ENCODE data around the gene GPT2.
"Not testable (repeated sequence)": the region's sequence is repeated elsewhere in the genome, so short reads cannot be mapped to it uniquely, and the experiment has no call there.

GPT2 gene

DNA sequence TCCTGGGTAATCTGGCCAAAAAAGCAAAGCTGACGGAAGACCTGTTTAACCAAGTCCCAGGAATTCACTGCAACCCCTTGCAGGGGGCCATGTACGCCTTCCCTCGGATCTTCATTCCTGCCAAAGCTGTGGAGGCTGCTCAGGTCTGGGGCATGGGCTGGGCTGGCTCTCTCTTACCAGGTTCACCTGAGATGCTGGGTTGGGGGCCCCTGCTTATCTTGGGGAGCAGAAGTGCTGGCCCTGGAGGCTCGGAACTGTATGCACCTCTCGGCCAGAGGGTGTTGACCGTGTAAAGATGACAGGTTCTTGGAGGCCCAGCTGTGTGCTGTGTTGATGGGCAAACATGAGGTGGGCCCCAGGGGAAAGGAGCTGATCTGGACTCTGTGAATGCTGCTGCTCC, 40.2 kb downstream of the GPT2 start:
- no peak for DNase-seq

DNA sequence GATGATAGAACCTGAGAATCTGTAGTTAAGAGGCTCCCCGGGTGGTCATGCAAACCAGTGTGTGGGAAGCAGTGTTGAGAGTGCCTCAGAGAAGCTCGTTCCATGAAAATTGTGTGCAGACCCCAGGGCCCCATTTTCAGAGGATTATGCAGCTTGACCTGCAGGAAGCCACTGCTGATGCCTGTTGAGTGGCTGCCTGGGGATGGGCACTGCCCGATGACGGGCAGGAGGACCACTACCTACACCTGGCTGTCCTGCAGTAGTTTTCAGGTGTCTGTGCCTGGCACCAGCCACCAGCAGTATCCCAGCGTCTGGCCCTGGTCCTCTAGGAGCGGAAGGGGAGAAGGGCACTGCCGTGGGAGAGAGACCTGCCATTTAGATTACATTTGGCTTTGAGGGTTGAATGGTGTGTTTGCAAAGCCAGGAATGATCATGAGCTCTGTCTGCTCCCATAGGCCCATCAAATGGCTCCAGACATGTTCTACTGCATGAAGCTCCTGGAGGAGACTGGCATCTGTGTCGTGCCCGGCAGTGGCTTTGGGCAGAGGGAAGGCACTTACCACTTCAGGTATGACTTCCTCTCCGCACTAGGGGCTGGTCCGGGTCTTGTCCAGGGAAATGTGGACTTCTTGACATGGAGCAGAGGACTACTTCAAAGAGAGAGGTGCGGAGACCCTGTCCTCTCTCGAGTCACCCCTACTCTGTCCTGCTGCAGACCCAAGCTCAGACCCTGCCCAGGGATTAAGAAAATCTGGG, 42.5 kb downstream of the GPT2 start:
- DNase-seq, result no peak

DNA sequence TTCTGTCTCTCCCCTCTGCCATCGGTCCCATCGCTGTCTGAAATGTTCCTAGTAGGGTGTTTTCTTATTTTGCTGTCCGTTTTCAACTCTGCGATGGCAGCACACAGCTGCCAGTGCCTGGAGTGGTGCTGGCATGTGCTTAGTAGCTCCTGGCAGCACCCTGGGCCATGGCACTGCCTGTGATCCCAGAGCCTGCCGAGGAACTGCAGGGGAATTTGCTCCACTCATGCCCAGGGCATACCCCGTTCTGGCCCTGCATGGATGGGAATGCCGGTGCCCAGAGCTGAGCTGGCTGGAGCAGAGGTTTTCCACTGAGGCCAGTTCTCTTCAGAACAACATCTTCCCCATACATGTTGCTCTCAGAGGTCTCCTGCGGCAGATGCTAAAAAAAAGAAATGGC, 43.1 kb downstream of the GPT2 start:
- no peak for DNase-seq

DNA sequence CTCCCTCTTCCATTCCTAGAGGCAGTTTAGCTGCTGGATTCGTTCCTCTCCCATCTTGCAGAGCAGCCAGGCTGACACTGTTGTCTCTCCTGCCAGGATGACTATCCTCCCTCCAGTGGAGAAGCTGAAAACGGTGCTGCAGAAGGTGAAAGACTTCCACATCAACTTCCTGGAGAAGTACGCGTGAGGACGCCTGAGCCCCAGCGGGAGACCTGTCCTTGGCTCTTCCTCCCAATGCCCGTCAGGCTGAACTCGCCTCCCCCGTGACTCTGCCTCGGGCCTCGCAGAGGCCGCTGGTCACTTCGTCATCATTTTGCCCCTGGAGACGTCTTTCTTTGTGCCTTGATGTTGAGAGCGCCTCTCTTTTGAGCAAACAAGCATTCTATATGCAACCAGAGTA, 44.6 kb downstream of the GPT2 start:
- DNase-seq, result no peak

DNA sequence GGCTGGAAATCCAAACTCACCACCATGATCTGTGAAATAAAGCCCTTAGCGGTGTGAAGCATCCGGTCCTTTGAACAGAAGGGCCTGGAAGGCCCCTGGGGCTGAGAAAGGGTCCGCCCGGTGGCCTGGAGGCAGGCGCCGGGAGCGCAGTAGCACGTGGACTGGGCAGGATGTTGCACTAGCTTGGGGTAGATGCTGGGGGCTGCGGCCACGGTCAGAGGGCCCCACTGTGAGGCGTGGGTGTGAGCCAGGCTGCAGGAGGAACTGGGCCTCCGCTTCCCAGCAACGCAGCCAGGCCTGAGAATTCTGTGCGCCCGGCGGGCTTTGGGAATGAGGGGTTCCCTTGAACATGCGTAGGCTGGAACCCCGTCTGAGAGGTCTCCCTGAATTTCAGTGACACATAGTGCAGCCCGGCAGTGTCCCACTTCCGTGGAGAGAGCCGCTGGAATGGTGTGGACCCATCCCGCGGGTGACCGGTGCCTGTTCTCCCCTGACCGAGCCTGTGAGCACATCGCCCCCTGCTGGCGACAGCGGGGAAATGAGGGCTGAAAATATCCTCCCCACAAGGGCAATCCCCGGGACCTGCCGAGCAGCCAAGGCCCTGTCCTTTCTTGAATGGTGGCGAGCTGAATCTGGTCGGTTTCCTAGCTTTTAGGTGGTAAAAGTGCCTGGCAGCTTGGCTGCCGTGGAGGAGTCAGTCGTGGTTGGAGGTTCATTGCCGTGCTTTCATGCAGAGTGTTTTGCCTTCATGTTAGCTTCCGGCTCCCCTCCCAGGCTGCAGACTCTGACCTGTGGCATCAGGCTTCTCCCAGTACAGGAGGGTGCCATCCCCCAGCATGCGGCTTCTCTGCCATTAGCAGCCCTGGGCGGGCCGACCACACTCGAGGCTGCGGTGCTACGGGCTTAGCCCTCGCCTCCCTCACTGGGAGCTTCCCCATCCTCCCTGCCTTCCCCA, 45.5 kb downstream of the GPT2 start:
- DNase-seq, result peak; percentile 62

DNA sequence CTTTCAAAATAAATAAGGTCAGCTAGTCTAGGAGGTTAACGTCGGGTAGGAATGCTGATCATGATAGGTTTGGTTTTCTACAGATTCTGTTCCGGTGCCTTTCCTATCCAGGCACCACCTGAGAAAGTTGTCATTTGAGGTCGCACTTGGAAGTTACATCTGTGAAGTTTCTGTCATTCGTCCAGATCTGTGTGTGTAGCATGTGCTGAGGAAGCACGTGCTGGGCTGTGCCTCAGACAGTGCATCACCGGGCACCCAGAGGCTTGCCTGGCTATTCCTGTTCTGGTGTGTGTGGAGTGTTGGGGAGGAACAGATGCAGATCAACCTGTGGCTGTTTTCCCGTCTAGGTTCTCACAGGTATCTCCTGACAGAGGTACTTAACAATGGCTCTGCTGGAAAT, 46.7 kb downstream of the GPT2 start:
- no peak for DNase-seq

DNA sequence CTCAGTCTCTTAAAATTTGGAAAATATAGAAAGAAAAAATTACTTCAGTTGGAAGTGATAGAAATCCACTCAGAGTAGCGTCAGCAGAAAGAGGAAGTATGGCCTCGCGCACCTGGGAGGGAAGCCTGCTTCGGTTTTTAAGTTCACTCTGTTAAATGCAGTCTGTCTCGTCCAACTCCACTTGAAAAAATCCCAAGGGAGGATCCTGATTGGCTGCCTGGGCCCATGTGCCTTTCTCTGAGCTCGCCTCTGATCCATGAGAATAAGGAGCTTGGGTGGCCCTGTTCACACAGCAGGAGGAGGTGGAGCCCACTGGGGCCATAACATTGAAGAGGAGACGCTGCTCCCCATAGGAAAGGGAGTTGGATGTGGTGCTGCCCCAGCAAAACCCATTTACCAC, 48.6 kb downstream of the GPT2 start:
- peak; percentile 37 for DNase-seq

DNA sequence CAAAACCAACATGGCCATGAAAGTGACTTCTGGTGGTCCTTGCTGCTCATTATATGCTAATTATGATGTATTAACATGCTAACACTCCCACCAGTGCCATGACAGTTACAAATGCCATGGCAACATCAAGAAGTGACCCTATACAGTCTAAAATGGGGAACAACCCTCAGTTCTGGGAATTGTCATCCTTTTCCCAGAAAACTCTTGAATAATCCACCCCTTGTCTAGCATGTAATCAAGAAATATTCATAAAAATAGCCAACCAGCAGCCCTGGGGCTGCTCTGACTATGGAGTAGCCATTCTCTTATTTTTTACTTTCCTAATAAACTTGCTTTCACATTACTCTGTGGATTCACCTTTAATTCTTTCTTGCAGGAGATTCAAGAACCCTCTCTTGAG, 53.4 kb downstream of the GPT2 start:
- no peak for DNase-seq

DNA sequence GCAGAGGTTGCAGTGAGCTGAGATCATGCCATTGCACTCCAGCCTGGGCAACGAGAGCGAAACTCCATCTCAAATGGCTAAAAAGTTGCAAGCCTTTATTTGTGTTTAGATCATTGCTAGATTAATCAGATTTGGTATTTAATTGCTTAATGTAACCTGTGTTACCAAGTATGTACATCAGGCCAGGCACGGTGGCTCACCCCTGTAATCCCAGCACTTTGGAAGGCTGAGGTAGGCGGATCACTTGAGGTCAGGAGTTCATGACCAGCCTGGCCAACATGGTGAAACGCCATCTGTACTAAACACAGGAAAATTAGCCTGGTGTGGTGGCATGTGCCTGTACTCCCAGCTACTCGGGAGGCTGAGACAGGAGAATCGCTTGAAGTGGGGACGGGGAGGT, 60.6 kb downstream of the GPT2 start:
- DNase-seq, result not testable (repeated sequence)

DNA sequence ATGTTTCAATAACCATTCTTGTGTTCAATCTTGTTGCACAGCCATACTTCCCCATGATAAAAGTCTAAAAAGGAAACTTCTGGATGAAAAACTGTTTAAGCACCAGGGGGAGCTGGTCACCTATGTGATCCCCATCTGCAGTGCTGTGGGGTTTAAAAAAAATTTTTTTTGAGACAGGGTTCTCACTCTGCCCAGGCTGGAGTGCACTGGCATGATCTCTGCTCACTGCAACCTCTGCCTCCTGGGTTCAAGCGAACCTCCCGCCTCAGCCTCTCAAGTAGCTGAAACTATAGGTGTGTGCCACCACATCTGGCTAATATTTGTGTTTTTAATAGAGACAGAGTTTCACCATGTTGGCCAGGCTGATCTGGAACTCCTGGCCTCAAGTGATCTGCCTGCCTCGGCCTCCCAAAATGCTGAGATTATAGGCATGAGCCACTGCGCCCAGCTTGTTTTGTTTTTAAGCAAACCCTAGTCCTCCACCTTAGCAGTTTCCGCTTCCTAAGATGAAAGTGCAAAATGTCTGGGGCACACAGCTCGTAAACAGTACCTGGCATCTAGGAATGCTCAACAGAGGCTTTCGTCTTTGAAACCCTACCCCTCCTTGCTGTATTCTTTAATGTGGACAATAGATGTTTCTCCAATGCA, 63.9 kb downstream of the GPT2 start:
- peak; percentile 73 for DNase-seq

DNA sequence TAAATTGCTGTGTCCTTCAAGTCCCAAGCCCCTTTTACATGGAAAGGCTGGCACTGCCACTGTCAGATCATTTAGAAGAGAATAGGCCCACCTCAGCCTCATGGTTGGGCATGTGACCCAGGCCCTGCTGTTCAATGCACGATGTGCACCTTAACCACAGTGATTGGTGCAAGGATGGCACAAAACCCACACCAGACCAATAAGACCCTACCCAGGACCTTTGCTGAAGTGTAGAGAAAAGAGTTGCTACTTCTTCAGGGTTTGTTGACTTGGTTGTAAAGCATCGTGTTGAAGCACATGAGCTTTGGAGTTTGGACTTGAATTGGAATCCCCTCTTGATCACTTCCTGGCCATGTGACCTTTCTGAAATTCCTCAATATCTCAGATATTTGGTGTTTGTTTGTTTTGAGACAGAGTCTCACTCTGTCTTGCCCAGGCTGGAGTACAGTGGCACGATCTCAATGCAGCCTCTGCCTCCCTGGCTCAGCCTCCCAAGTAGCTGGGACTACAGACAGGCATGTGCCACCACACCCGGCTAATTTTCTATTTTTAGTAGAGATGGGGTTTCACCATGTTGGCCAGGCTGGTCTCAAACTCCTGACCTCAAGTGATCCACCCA, 64.5 kb downstream of the GPT2 start:
- no peak for DNase-seq

DNA sequence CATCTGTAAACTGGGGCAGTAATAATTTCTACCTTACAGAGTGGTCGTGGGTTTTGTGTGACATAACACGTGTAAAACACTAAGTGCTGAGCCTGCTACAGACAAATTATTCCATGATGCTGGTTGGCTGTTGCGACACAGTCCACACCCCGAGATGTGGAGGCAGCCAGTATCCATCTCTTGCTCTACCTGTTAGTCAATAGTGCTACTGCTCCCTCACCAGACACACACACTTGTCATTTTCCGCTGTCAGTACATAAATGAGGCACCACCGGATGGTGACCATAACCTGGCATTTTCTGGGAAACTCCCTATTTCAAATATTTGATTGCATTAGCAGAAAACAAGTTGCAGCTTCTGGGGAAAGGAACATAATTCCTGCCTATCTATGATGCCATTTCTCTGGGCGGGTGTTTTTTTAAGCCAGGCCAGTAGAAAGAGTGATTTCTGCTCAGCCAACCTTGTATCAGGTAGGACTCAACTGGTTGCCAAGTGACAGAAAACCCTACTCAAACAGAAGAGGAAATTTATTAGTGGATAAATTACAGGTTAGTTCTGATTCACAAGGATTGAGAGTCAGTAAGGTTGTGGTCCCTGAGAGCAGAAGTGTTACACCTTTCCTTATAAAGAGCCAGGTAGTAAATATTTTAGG, 65.2 kb downstream of the GPT2 start:
- no peak for DNase-seq

DNA sequence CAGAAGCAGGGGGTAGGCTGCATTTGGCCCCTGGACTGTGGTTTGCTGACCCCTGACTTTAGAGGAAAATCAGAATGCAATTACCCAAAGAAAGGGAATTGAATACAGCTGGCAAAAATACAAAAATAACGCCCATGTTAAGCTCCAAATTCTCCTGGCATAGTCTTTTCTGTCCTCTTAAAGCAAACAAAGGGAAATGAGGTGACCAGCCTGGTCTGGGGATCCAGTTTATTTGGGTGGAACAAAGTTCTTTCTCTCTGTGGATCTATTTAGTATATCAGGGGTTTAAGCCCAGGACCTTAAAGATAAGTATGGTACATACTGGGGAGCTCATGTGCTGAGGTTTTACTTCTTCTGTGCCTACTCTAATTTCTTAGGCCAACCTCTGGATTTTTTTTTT, 65.8 kb downstream of the GPT2 start:
- DNase-seq, result no peak

DNA sequence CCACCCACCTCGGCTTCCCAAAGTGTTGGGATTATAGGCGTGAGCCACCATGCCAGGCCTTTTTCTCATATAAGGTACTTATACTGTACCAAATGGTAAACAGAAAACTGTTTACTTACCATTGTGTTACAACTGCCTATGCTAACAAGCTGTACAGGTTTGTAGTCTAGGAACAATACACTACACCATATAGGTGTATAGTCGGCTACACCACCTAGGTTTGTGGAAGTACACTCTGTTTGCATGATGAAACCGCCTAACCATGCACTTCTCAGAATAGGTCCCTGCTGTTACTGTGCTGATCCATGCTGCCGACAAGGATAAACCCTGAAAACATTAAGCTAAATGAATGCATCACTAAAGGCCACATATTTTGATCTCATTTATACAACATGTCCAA, 70.4 kb downstream of the GPT2 start:
- no peak for DNase-seq

DNA sequence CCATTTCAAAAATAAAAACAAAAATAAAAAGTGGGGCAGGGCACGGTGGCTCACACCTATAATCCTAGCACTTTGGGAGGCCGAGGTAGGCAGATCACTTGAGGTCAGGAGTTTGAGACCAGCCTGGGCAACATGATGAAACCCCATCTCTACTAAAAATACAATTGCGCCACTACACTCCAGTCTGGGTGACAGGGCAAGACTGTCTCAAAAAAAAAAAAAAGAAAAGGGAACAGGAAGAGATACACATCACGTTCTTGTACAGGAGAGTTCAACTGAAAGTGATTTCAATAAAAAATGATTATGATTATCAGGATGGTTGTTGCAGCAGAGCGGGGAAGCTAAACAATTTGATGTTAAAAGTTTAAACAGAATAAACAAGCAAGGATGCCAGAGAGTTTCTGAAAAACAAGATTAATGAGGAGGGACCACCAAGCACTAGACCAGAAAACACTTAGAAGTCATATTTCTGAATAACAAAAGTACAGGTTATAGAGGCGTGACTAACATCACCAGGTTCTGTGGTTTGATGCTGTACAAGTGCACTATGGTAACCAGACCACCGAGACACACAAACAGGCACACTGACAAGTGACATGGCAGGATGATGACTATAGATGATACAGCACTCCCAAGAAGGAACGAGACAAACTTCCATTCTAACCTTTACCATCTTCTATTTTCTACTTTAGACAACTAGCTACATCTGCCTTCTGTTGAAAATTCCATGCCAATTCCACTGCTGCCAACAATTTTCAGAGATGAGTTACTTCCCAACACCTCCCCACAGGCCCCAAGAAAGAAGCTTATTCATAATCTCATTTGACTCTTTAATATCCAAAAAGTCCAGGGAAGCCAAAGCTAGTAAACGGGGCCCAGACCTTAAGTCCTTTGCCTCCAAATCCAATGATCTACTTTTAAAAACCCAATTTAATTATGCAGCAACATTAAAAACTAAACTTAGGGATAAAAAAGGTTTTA, 77.5 kb downstream of the GPT2 start:
- DNase-seq, result peak; percentile 70

DNA sequence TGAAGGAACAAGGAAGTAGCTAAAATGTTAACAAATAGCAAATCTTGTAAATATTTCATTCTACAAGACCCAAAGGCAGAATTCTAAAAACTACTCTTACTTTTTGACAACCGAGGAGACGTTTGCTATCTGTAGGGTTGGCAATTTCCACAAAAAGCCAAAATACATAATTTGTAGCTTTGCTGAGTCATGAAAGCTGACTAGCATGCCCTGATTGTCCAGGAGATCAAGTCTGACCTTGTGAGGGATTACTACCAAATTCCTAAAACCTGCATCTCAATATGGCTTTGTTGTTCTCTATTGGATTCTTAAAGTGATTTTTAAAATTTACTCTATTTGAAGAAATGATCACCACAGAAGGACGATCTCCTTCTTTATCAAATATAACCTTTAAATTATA, 78.5 kb downstream of the GPT2 start:
- DNase-seq, result peak; percentile 24

DNA sequence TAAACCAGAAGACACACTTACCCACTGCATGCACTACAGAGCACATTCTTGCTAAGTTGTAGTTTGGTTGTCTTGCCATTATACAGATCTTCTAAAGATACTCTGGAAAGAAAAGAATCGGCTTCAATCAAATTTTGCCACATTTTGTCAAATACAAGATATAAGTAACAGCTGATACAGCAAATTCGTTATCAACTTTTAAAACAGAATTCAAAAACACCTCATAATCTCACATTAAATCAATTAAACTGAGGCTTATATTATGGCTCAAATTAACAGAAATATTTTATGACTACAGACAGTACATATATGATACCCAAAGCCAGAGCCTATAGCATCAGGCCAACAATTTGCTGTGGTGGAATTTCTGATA, 83.9 kb downstream of the GPT2 start:
- no peak for DNase-seq

DNA sequence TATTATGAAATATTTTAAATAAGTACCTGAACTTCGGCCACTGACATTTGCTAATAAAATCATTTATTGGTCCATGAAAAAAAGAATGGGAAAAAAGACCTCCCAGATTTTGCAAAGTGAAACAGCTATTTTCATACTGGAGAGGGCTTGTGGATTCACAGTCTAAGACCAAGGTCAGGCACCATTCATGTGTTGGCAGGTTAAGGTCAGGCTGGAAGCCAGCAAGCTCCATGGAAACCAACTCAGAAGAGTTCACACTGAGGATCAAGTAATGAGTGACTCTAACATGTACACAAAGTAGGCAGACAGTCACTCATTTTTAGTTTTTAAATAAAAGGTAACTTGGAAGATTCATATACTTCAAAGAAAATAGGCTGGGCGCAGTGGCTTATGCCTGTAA, 85.9 kb downstream of the GPT2 start:
- DNase-seq, result no peak

DNA sequence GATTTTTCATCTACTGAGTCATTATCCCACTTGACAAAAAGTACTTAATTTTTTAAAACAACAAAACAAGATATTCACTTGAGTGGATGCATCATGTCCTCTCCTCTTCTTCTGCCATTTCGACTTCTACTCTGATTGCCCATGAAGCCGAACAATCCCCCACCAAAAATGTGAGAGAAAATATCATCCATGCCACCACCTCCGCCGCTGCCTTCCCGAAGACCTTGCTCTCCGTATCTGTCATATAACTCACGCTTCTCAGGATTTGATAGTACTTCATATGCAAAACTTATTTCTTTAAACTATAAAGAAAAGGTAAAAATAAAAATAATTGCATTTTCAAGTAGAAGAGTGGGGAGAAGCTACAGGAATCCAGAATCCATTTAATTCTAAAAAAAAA, 87.1 kb downstream of the GPT2 start:
- no peak for DNase-seq

DNA sequence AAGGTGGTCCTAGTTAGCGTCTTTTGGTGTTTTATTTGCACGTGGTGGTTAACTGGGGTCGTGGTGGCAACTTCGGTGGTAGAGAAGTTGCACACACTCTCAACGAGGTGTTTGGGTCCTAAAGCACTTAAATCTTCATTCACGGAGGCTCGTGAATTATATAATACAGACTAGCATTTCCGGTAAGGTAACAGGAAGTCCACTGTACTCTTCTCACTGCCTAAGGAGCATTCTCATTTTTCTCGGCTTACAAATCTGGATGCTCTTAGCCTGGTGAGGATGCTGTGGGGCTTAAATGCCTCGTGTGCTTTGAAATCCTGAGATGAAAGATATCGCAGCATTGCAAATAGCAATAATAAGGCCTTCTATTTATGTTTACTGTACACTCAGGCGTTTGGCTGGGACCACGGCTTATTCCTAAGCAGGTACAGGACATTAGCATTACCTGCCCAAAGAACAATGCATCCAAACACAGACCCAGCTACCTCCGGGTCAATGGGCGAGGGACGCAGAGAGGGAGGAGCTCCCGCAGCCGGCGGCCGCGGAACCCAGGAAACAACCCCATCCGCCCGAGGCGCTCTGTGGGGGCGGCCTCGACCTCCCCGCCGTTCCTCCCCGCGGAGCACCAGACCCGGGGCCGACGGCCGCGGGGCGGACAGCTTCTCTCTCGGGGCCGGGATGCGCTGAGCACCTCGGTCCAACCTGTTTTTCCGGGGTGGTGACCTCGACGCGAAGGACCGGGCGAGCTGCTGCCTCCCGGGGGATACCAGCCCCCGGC, 88.5 kb downstream of the GPT2 start:
- DNase-seq, result peak; percentile 45
